ENCODE results near the gene METTL5. TPM values are rescaled to one million over a fixed set of nuclear protein-coding genes. Genes with fewer than 3 reads are reported as not detected.
"Not testable (repeated sequence)": the region's sequence is repeated elsewhere in the genome, so short reads cannot be mapped to it uniquely, and the experiment has no call there.

METTL5 gene
- total RNA-seq, 1 donor from 2014 or later: 36.8 TPM

DNA sequence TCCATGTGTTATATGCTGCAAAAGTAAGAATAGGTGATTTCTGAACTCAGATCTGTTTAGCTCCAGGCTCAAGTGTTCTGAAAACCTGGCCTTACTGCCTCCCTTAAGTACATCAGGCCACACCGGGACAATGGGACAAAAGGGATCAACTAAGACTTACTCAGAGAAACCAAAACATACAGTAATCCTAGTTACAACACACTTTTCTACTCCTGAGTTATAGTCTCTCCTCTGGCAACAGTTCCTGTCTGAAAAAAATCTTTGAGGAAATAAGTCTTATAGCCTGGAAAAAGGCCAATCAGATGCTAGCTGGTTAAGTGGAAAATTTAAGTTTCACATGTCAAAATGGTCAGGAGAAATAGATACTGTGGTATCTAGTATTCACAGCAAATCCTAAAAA, 5.6 kb downstream of the METTL5 start:
- TF ChIP-seq, protein P1, sequence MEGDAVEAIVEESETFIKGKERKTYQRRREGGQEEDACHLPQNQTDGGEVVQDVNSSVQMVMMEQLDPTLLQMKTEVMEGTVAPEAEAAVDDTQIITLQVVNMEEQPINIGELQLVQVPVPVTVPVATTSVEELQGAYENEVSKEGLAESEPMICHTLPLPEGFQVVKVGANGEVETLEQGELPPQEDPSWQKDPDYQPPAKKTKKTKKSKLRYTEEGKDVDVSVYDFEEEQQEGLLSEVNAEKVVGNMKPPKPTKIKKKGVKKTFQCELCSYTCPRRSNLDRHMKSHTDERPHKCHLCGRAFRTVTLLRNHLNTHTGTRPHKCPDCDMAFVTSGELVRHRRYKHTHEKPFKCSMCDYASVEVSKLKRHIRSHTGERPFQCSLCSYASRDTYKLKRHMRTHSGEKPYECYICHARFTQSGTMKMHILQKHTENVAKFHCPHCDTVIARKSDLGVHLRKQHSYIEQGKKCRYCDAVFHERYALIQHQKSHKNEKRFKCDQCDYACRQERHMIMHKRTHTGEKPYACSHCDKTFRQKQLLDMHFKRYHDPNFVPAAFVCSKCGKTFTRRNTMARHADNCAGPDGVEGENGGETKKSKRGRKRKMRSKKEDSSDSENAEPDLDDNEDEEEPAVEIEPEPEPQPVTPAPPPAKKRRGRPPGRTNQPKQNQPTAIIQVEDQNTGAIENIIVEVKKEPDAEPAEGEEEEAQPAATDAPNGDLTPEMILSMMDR (IDR thresholded peaks at IDR 0.05; ENCODE audit: unreplicated experiment): no peak
- DNase-seq (ENCODE audit: low spot score): no peak
- Mint-ChIP-seq H3K27ac (ENCODE audit: unreplicated experiment) (peak overlapping the region; percentile 48), H3K4me1 (ENCODE audit: unreplicated experiment) (peaks cover 5% of the 10 kb centered on the region), H3K9me3 (ENCODE audit: unreplicated experiment) (no peaks in the 10 kb centered on the region), H3K36me3 (ENCODE audit: low read depth, unreplicated experiment) (peaks cover 27% of the 10 kb centered on the region), H3K27me3 (ENCODE audit: unreplicated experiment) (no peaks in the 10 kb centered on the region), H3K4me3 (ENCODE audit: unreplicated experiment) (no peak overlapping the region)

DNA sequence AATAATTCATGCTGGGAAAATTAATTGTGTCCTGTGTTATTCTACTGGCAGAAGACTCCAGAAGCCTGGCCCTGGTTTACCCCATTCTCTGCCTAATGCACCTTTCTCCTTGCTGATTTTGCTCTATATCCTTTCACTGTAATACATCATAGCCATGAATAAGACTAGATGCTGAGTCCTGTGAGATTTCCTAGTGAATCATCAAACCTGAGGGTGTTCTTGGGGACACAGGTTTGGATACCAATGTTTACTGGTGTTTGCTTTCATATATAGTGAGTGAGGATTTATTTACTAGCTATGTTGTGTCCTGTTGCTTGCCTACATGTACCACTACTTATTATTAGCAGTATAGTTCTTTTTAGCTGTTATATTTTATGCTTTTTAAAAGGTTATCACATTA, 6.5 kb downstream of the METTL5 start:
- H3K4me3 Mint-ChIP-seq (ENCODE audit: unreplicated experiment): no peak overlapping the region
- peaks cover 31% of the 10 kb centered on the region for H3K36me3 Mint-ChIP-seq (ENCODE audit: low read depth, unreplicated experiment)
- H3K27me3 Mint-ChIP-seq (ENCODE audit: unreplicated experiment): no peaks in the 10 kb centered on the region
- TF ChIP-seq, protein P1 (IDR thresholded peaks at IDR 0.05; ENCODE audit: unreplicated experiment): no peak
- H3K4me1 Mint-ChIP-seq (ENCODE audit: unreplicated experiment): peaks cover 2% of the 10 kb centered on the region
- DNase-seq (ENCODE audit: low spot score): no peak
- H3K27ac Mint-ChIP-seq (ENCODE audit: unreplicated experiment): no peak overlapping the region
- H3K9me3 Mint-ChIP-seq (ENCODE audit: unreplicated experiment): no peaks in the 10 kb centered on the region

DNA sequence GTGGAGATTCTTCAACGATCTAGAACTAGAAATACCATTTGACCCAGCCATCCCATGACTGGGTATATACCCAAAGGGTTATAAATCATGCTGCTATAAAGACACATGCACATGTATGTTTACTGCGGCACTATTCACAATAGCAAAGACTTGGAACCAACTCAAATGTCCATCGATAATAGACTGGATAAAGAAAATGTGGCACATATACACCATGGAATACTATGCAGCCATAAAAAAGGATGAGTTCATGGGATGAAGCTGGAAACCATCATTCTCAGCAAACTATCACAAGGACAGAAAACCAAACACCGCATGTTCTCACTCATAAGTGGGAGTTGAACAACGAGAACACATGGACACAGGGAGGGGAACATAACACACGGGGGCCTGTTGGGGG, 7.3 kb downstream of the METTL5 start:
- not testable (repeated sequence) for H3K9me3 Mint-ChIP-seq (ENCODE audit: unreplicated experiment); H3K4me1 Mint-ChIP-seq (ENCODE audit: unreplicated experiment); H3K27ac Mint-ChIP-seq (ENCODE audit: unreplicated experiment); H3K27me3 Mint-ChIP-seq (ENCODE audit: unreplicated experiment); DNase-seq (ENCODE audit: low spot score)
- Mint-ChIP-seq H3K4me3 (ENCODE audit: unreplicated experiment) (peak overlapping the region; percentile 37), H3K36me3 (ENCODE audit: low read depth, unreplicated experiment) (peaks cover 36% of the 10 kb centered on the region)

DNA sequence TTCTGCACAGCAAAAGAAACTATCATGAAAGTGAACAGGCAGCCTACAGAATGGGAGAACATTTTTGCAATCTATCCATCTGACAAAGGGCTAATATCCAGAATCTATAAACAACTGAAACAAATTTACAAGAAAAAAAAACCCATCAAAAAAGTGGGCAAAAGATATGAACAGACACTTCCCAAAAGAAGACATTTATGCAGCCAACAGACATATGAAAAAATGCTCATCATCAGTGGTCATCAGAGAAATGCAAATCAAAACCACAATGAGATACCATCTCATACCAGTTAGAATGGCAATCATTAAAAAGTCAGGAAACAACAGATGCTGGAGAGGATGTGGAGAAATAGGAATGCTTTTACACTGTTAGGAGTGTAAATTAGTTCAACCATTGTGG, 7.7 kb downstream of the METTL5 start:
- H3K9me3 Mint-ChIP-seq (ENCODE audit: unreplicated experiment); DNase-seq (ENCODE audit: low spot score); H3K27me3 Mint-ChIP-seq (ENCODE audit: unreplicated experiment); H3K4me1 Mint-ChIP-seq (ENCODE audit: unreplicated experiment); H3K27ac Mint-ChIP-seq (ENCODE audit: unreplicated experiment): not testable (repeated sequence)
- Mint-ChIP-seq H3K36me3 (ENCODE audit: low read depth, unreplicated experiment) (peaks cover 38% of the 10 kb centered on the region), H3K4me3 (ENCODE audit: unreplicated experiment) (peak overlapping the region; percentile 74)

DNA sequence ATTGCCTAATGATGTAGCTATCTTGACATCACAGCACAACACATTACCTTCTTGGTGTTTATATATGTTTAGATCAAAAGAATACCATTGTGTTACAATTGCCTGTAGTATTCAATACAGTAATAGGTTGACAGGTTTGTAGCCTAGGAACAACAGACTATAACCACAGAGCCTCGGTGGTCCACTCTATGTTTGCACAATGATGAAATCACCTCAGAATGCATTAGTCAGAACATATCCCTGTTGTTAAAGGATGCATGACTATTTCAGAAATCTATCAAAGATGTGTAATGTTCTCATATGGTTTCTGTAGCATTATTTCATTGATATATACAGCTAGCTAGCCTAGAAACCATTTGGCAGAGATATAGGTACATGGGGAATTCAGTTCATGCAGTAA, 8.9 kb downstream of the METTL5 start:
- Mint-ChIP-seq H3K4me1 (ENCODE audit: unreplicated experiment) (no peaks in the 10 kb centered on the region), H3K27ac (ENCODE audit: unreplicated experiment) (no peak overlapping the region), H3K27me3 (ENCODE audit: unreplicated experiment) (no peaks in the 10 kb centered on the region), H3K9me3 (ENCODE audit: unreplicated experiment) (no peaks in the 10 kb centered on the region), H3K4me3 (ENCODE audit: unreplicated experiment) (no peak overlapping the region), H3K36me3 (ENCODE audit: low read depth, unreplicated experiment) (peaks cover 45% of the 10 kb centered on the region)
- TF ChIP-seq, protein P1 (IDR thresholded peaks at IDR 0.05; ENCODE audit: unreplicated experiment): no peak
- no peak for DNase-seq (ENCODE audit: low spot score)

DNA sequence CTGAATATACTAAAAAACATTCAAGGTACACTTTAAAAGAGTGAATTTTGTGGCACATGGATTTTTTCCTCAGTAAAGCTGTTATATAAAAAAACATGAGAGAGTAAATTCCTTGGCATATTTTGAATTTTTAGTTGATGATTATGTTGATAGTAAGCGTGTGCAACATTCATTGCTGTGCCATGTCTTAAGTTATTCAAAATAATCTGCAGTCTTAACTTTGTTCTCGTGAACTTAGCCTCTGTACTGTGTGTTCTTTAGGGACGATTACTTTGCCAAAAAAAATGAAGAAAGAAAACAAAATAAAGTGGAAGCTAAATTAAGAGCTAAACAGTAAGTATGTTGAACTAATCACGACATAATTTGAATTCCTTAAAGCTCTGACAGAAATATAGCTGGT, 16.5 kb downstream of the METTL5 start:
- Mint-ChIP-seq H3K27ac (ENCODE audit: unreplicated experiment) (no peak overlapping the region), H3K4me3 (ENCODE audit: unreplicated experiment) (no peak overlapping the region), H3K4me1 (ENCODE audit: unreplicated experiment) (no peaks in the 10 kb centered on the region), H3K9me3 (ENCODE audit: unreplicated experiment) (no peaks in the 10 kb centered on the region), H3K27me3 (ENCODE audit: unreplicated experiment) (no peaks in the 10 kb centered on the region), H3K36me3 (ENCODE audit: low read depth, unreplicated experiment) (peaks cover 25% of the 10 kb centered on the region)
- no peak for DNase-seq (ENCODE audit: low spot score)
- TF ChIP-seq, protein P1 (IDR thresholded peaks at IDR 0.05; ENCODE audit: unreplicated experiment): no peak

Data from endothelial cell (in vitro differentiated cells).